ENCODE data around the gene CXCL9. TPM values are rescaled to one million over a fixed set of nuclear protein-coding genes. Genes with fewer than 3 reads are reported as not detected.

CXCL9 gene
- total RNA-seq = not detected in 2 replicates

DNA sequence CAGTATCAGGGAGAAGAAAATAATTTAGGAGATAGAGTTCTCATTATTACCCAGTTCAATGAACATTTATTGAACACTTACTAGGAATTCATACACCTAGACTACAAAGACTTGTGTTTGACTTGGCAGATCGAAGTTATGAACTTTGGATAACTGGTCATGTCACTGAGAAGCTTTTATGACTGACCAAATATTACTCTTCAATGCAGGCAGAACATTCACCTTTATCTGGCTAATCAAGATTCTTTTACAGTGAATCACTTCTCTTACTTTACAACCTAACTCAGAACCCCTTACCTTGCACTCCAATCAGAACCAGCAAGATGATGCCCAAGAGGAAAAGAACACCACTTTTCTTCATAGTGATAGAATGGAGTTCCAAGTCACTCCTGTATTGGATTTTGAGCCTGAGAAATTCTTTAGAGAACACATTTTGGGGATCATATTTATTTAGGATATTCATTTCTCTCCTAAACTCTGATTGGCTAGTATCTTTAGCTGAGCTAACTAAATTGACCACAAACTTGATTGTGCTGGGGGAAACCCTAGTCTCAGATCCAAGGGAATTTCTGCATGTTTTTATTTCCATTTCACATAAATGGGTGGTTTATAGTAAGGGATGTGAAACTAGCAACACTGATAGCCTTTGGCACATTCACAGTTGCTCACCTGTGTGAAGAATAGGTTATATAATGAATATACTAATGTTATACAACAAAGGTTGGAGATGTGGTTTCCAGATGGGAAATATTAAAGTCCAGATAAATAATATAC is at the start of gene CXCL9:
TSS of gene CXCL9 (minus strand) at position 421 of the 774 bp plus-strand sequence. CDS start at position 361, 60 bp downstream.

DNA sequence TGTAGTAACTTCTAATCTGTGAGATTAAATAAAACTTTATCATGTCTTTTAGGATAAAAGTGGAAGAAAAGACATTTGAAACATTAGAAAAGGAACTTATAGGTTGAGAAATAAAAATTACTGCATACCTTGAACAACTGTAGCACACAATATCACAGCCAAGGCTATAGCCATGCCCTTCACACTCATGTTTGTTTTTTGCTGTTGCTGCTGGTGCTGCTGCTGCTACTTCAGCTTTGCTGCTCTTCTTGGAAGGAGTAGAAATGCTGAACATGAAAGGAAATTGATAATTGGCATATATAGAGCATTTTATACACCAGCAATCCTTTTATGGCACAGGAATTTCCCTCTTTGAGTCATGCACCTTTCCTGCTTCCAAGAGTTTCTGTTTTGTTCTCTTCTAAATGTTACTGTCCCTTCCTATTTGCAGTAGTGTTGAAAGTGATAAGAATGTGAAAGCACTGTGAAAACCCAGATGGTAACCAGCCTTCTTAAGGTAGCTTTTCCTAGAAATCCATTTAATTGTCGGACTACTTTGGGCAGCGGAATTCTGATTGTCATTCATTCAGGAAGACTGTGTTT is 28.6 kb upstream of the CXCL9 start, which contains the start of gene CXCL11:
TSS of gene CXCL11 (minus strand) at position 272 of the 582 bp plus-strand sequence. CDS start at position 189, 83 bp downstream.

DNA sequence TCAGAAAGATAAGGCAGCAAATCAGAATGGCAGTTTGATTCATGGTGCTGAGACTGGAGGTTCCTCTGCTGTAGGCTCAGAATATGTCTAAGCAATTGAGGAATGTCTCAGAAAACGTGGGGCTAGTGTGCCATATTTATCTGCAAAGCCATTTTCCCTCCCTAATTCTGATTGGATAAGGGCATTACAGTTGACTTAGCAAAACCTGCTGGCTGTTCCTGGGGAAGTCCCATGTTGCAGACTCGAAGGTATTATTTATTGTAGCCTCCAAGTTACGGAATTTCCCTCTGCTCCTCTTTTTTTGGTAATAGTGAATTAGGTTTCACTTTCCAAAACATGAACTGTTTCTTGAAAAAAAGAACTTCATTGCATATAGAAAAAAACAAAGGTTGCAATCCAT is 16.1 kb upstream of the CXCL9 start, which contains the start of gene CXCL10:
TSS of gene CXCL10 (minus strand) at position 109 of the 400 bp plus-strand sequence. CDS start at position 43, 66 bp downstream.

Other genes starting within 250 kb of the CXCL9 start
- gene PPEF2, start 105.1 kb downstream of the CXCL9 start, total RNA-seq = not detected in 2 replicates
- gene NAAA, start 66.5 kb downstream of the CXCL9 start, total RNA-seq = 29.4 and 42.7 TPM in 2 replicates
- gene SDAD1, start 16.6 kb downstream of the CXCL9 start, total RNA-seq = 23.3 and 25.7 TPM in 2 replicates
- gene CXCL10, start 16.0 kb upstream of the CXCL9 start, total RNA-seq = not detected in 2 replicates
- gene CXCL11, start 28.6 kb upstream of the CXCL9 start, total RNA-seq = not detected in 2 replicates
- under 0.01 TPM in 1 of 2 replicates, not detected in the other for gene ART3, start 67.2 kb upstream of the CXCL9 start, total RNA-seq
- 42.5 and 49.1 TPM in 2 replicates for gene NUP54, start 140.9 kb upstream of the CXCL9 start, total RNA-seq
- 70.0 and 76.0 TPM in 2 replicates for gene SCARB2, start 206.3 kb upstream of the CXCL9 start, total RNA-seq
- 0.15 and 0.17 TPM in 2 replicates for gene FAM47E, start 244.2 kb upstream of the CXCL9 start, total RNA-seq